GM19397 (cell line): ENCODE results near the gene MAGI1.

Source experiments
- ATAC-seq: cut with Tn5 transposase; IDR thresholded peaks from one replicate; pipeline ENCODE4 v1.9.1; 2021; ENCODE audit warnings: mild to moderate bottlenecking, moderate library complexity; ENCODE audit not compliant: unreplicated experiment

Gene MAGI1

GRCh38 chr3:65850261-65850660 lies 188.5 kb downstream of the MAGI1 start:
- no peak for ATAC-seq

- ATAC-seq, result no peak
Measured at GRCh38 chr3:65848024-65848423, 190.7 kb downstream of the MAGI1 start.

- ATAC-seq, result no peak
Measured at GRCh38 chr3:65846936-65847335, 191.8 kb downstream of the MAGI1 start.

- no peak for ATAC-seq
Measured at GRCh38 chr3:65844370-65844769, 194.3 kb downstream of the MAGI1 start.

DNA sequence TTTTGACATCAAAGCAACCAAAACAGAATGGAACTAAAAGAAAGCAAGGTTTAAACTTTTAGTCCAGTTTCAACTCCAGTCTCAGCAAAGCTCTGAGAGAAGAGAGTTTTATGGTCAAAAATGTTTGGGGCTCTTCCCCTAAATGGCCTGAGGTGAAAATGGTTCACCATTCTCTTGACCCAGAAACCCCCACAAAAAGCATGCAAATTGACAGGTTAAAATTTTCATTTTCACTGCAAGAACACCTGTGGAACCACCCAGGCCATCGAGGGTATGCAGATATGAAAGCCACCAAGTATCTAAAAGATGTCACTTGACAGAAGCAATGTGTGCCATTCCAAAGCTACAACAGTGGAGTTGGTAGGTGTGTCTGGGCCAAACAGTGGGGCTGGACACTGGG lies 195.0 kb downstream of the MAGI1 start:
- ATAC-seq, result no peak

- no peak for ATAC-seq
Measured at GRCh38 chr3:65837604-65838003, 201.1 kb downstream of the MAGI1 start.

DNA sequence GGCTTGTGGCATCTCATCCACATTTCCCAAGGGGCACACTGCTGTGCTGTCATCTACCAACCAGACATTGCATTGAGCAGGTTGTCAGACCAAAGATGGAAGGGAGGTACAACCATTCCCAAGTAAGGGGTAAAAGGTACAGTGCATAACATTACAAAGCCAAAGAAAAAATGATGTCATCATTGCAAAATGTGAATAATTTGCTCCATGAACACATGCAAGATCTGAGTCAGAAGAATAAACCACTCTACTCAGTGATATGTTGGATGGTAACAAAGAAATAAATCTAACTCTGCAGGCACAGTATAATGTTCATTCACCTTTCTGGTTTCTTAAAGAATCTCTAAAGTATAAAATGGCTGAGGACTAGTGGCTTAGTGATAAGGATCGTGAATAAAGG lies 202.7 kb downstream of the MAGI1 start:
- ATAC-seq, result no peak

DNA sequence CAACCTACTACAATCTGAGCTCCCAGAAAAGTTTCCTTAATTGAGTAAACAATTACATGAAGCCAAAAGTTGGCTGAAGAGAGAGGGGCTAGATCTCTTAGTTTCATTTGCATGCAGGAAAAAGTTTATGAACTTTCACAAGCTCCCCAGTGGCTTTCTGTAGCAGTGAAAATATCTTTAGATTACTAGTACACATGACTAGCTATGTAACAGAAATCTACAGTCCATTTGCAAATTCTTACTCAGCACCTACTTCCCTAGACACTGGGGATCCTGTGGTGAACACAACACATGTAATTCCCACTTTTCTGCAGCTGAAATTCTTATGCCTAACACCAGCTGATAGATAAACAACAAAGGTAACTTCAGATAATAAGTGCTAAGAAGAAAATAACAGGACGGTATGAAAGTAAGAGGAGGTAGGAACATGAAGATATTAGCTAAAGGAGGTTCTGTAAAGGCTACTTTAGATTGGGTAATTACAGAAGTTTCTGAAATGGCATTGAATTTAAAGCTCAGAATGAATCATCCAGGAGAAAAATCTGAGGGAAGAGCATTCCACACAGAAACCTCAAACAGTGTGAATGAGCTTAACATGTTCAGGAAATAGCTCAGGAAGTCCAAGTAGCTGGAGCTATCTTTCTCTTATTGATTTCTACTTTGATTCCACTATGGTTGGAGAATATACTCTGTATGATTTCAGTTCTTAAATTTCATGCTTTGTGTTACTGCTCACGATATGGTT lies 204.8 kb downstream of the MAGI1 start:
- ATAC-seq, result no peak

GRCh38 chr3:65831733-65832425 lies 206.8 kb downstream of the MAGI1 start:
- no peak for ATAC-seq

- no peak for ATAC-seq
Measured at GRCh38 chr3:65830948-65831732, 207.6 kb downstream of the MAGI1 start.

DNA sequence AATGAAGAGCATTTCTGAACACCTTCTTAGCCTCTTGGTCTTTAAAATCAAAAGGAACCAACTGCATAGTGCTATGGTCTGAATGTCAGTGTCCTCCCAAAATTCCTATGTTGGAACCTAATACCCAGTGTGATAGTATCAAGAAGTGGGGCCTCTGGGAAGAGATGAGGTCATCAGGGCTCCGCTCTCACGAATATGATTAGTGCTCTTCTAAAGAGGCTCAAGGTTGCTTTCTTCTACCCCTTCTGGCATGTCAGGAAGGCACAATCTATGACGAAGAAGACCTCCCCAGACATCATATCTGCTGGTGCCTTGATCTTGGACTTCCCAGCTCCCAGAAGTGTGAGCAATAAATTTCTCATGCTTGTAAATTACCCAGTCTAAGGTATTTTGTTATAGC lies 209.5 kb downstream of the MAGI1 start:
- no peak for ATAC-seq

- ATAC-seq, result no peak
Measured at GRCh38 chr3:65828706-65829105, 210.0 kb downstream of the MAGI1 start.

DNA sequence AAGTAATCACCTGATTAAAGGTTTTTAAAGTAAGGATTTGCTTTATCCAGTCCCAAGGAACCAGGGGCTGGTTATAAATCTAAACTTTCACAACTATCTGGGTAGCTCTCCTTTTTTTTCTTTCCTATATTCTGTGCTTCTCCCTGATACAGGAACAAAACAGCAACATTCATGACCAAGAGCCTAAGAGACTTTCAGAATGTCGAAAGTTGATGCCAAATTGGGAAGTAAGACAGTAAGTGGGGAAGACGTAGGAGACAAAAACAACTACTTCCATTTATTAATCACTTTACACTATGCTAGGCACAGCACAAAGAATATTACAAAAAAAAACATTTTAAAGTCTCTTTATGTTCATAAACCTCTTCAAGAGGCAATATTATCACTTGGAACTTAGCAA lies 211.6 kb downstream of the MAGI1 start:
- no peak for ATAC-seq

DNA sequence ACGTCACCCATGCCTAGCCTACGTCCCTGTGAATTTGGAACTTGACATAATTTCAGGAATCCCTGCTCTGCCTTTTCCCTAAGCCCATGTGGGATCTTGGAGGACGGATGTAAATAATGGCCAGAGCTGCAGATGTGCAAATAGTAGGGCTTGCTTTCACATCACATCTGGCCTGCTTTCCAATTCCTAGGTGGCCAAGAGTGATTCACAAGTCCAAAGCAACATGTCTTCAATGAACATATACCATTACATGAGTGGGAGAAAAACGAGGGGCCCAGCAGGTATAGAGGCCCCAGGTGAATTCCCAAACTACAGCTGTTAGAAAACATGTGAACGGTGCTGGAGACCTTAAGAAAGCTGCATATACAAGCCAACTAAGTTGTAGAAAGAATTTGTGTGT lies 214.6 kb downstream of the MAGI1 start:
- no peak for ATAC-seq

- no peak for ATAC-seq
Measured at GRCh38 chr3:65820600-65820999, 218.1 kb downstream of the MAGI1 start.

DNA sequence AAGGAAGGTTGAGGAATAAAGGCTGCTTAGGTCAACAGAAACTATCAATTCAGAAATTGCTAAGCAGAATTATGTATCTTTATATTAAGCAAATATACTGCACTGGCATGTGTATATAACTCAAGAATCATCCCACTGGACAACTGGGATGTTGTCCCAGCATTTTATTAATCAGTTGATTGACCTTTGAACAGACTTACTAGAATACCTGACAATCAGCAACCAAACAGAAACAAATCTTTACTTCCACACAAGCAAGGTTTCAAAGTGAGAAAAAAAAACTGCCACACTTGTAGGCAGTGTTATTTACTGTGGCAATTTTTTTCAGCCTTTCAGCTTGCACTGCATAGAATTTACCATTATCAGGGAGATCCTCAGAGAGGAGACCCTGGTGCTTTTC lies 218.8 kb downstream of the MAGI1 start:
- ATAC-seq, result no peak

DNA sequence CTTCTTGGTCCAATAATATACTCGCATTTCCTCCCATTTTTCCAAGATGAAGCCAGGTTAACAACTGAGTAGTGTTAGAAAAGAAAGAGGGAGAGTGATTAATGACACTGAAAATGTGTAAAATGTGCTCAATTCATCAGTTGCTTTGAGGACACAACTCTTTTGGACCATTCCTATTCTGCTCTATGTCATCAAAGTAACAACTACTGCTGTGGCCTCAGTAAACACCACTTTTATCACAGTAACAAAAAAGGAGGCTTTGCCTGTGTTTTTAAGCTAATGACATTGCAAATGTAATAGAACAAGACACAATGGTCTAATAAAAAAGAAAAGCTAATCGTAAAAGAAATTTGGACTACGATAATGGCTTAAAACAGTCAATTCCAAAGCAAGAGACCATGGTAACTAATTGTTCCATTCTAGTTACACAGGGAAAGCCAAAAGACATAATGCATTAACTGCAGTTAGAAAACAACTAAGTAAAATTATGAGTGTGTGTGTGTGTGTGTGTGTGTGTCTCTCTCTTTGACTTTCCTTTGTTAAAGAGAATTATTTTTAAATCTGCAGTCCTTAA lies 221.1 kb downstream of the MAGI1 start:
- no peak for ATAC-seq

DNA sequence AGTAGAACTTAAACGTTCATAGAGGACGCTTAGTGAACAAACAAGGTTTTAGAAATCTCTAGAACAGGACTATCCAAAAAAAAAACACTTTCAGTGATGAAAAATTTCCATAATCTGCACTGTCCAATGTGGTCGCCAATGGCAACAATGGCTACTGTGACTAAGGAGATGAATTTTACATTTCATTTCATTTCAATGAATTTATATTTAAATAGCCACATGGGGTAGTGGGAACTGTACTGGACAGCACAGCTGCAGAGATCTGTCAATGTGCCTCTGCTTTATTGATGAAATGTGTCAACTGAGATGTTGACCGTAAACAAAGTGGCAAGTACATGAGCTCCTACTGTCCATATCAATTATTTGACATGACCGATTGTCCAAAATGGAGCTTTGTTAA lies 222.5 kb downstream of the MAGI1 start:
- no peak for ATAC-seq

DNA sequence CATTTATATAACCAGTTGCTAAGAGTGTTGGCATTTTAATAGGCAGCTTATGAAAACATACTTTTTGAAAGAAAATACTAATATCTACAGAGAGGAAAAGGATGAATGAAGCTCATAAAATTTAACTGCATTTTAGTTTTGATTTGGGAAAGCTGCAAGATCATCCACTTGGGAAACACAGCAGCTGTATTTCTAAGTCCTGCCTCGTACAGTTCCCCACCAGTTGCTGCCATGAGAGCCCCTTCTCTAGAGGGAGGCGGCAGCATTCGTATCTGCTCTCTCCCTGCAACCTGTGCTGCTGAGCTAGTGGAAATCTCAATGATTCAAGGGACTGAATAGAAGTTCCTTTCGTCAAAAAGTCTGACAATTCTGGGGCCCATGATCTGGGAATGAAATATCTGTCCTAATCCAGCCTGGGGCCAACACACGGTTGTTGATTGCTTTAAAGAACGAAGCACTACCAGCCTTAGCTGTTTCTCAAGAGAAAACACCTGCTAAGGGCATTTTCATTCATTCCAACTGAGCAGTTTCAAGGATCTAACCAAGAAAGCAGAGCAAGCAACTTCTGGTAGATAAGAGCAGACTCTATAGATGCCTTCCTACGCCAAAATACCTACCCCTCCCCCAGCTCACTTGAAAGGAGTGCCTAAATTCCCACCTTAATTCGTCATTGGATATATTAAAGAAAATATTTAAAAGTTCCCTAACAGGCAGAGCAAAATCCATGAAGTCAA lies 223.7 kb downstream of the MAGI1 start:
- ATAC-seq, result no peak

- no peak for ATAC-seq
Measured at GRCh38 chr3:65811892-65812291, 226.8 kb downstream of the MAGI1 start.
